ENCODE results near the gene ARMC10. TPM values are rescaled to one million over a fixed set of nuclear protein-coding genes. Genes with fewer than 3 reads are reported as not detected.
A peak's percentile ranks its signal among the peaks of the same experiment; 100 is the strongest.
"Not testable (repeated sequence)": the region's sequence is repeated elsewhere in the genome, so short reads cannot be mapped to it uniquely, and the experiment has no call there.

The ARMC10 gene
- 24.6 TPM for total RNA-seq
- 35.3 TPM for polyA plus RNA-seq
- long read RNA-seq, donor 1, partial matches to known transcripts: 0 of 3 reads
- long read RNA-seq, donor 1, other reads (novel, unspliced or antisense): 0 of 3 reads
- long read RNA-seq, donor 2: 0 reads
- long read RNA-seq, donor 3, transcript ARMC10-208 (6 exons, 2,524 nt): major isoform, 11 of 22 reads
- long read RNA-seq, donor 3, partial matches to known transcripts: 0 of 22 reads
- long read RNA-seq, donor 3, other reads (novel, unspliced or antisense): 0 of 22 reads
- long read RNA-seq, donor 4, transcript ARMC10-202 (7 exons, 2,635 nt): minor isoform, 5 of 23 reads
- long read RNA-seq, donor 4, transcript ARMC10-208 (6 exons, 2,524 nt): major isoform, 7 of 23 reads
- long read RNA-seq, donor 4, partial matches to known transcripts: 6 of 23 reads
- long read RNA-seq, donor 4, other reads (novel, unspliced or antisense): 0 of 23 reads
- long read RNA-seq, donor 5, transcript ARMC10-202 (7 exons, 2,635 nt): minor isoform, 5 of 22 reads
- long read RNA-seq, donor 5, transcript ARMC10-208 (6 exons, 2,524 nt): major isoform, 12 of 22 reads
- long read RNA-seq, donor 5, partial matches to known transcripts: 0 of 22 reads
- long read RNA-seq, donor 5, other reads (novel, unspliced or antisense): 0 of 22 reads
- long read RNA-seq, donor 6, transcript ARMC10-208 (6 exons, 2,524 nt): major isoform, 12 of 13 reads
- long read RNA-seq, donor 6, partial matches to known transcripts: 0 of 13 reads
- long read RNA-seq, donor 6, other reads (novel, unspliced or antisense): 0 of 13 reads
- long read RNA-seq, donor 7, transcript ARMC10-208 (6 exons, 2,524 nt): major isoform, 8 of 16 reads
- long read RNA-seq, donor 7, partial matches to known transcripts: 0 of 16 reads
- long read RNA-seq, donor 7, other reads (novel, unspliced or antisense): 0 of 16 reads
- long read RNA-seq, donor 8, partial matches to known transcripts: 0 of 5 reads
- long read RNA-seq, donor 8, other reads (novel, unspliced or antisense): 0 of 5 reads
- long read RNA-seq, donor 9, transcript ARMC10-209 (5 exons, 2,347 nt): minor isoform, 5 of 15 reads
- long read RNA-seq, donor 9, transcript ARMC10-208 (6 exons, 2,524 nt): major isoform, 7 of 15 reads
- long read RNA-seq, donor 9, partial matches to known transcripts: 0 of 15 reads
- long read RNA-seq, donor 9, other reads (novel, unspliced or antisense): 0 of 15 reads
- long read RNA-seq, donor 10, transcript ARMC10-208 (6 exons, 2,524 nt): major isoform, 6 of 14 reads
- long read RNA-seq, donor 10, partial matches to known transcripts: 0 of 14 reads
- long read RNA-seq, donor 10, other reads (novel, unspliced or antisense): 0 of 14 reads

DNA sequence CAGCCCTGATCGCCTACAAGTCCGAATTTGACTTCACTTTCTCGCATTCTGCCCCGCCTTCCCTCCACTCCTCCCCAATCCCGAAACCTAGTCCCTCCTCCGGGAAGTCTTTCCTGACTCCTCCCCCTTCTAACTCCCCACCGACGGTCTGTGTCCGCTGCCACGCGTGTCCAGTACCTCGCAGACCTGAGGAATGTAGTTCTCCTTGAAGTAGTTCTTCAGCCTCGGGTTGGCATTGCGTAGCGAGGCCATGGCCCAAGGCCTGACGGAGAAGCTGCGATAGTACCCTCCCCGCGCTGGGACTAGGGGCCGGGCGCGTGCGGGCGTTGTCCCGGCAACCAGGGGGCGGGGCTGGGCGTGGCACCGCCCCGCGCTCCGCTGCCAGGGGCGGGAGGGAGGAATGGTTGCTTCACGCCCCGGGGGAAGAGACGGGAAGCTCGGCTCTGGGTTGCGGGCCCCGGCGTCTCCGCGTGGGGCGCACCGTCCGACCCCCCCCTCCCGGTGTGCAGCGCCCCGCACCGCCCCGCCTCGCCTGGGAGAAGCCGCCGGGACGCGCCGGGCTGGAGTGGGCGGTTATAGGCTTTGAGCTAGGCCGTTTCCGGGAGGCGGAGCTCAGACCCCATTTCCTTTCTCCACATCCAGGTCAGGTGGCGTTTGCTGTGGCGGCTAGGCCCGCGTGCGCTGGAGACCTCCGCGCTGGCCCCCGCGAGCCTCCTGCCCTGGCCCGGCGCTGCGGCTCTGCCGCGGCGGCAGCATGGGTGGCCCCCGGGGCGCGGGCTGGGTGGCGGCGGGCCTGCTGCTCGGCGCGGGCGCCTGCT, at the start of gene ARMC10, which contains the start of gene FBXL13:
Gene ARMC10, plus strand, starts transcription at position 622 of the 818 bp plus-strand sequence. Its CDS starts 133 bp downstream, at position 755.
Gene FBXL13, minus strand, starts transcription at position 278 of the 818 bp plus-strand sequence.
- H3K27ac ChIP-seq (ENCODE audit: low read depth in 1 of 2, low read length in 1 of 2): peak within 1 kb of the TSS; percentile 80 to 91
- H3K36me3 ChIP-seq (ENCODE audit: control insufficient read depth in 2 of 2, insufficient read depth in 2 of 2, low read length in 1 of 2): no peaks in the 10 kb centered on the region
- peaks cover 10 to 23% of the 10 kb centered on the region in 2 donors for H3K4me1 ChIP-seq (ENCODE audit: control insufficient read depth in 2 of 2, insufficient read depth in 2 of 2, low read length in 2 of 2)
- no peaks in the 10 kb centered on the region for H3K27me3 ChIP-seq (ENCODE audit: control insufficient read depth in 2 of 2, insufficient read depth in 1 of 2, low read length in 1 of 2)
- H3K9me3 ChIP-seq (ENCODE audit: control insufficient read depth in 2 of 2, insufficient read depth in 1 of 2, low read length in 1 of 2): no peaks in the 10 kb centered on the region
- peak; percentile 74 to 95 (median 85) for DNase-seq (ENCODE audit: low read depth in 6 of 9, low spot score in 9 of 9)
- WGBS: 5% methylated on average over 83 of the region's 83 CpGs
- H3K4me3 ChIP-seq (ENCODE audit: low read length in 2 of 2): peak within 1 kb of the TSS; percentile 73 to 80

DNA sequence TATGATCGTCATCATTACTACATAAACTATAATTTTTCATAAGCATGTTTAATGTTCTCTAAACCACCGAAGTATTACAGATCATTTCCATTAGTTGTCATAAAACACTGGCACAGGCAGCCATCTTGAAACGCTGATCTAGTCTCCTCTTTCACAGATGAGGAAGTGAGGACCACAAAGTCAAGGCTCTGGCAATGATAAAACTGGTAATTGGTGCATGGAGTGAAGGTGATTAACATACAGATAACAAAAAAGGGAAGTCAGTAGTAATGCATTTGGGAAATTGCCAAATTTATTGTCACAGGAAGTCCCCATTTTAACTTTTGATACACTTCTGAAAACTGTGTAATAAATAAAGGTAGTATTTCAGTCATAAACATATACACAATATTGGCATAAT, 49.6 kb upstream of the ARMC10 start:
- H3K9me3 ChIP-seq (ENCODE audit: control insufficient read depth in 2 of 2, insufficient read depth in 1 of 2, low read length in 1 of 2): no peaks in the 10 kb centered on the region
- no peak overlapping the region for H3K27ac ChIP-seq (ENCODE audit: low read depth in 1 of 2, low read length in 1 of 2)
- 39% methylated on average over 3 of the region's 3 CpGs for WGBS
- no peak for DNase-seq (ENCODE audit: low read depth in 6 of 9, low spot score in 9 of 9)
- H3K36me3 ChIP-seq (ENCODE audit: control insufficient read depth in 2 of 2, insufficient read depth in 2 of 2, low read length in 1 of 2): no peaks in the 10 kb centered on the region
- no peak overlapping the region for H3K4me3 ChIP-seq (ENCODE audit: low read length in 2 of 2)
- H3K27me3 ChIP-seq (ENCODE audit: control insufficient read depth in 2 of 2, insufficient read depth in 1 of 2, low read length in 1 of 2): no peaks in the 10 kb centered on the region
- no peaks in the 10 kb centered on the region for H3K4me1 ChIP-seq (ENCODE audit: control insufficient read depth in 2 of 2, insufficient read depth in 2 of 2, low read length in 2 of 2)

DNA sequence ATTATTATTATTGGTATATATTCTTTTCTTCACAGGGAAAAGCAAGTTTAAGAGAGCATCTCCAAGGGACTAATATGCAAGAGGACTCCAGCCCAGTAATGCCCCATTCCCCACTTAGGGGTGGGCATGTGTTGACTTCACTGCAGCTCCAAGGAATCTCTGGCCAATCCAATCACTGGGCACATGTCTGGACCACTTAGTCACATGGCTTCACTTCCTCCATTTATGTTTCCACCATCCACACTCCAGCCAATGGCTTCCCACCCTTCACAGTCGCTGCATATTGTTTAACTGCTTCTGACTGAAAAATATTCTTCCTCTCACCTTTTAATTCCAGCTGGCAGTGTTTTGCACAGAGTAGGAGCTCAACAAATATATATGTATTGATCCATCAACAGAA, 43.9 kb upstream of the ARMC10 start:
- H3K9me3 ChIP-seq (ENCODE audit: control insufficient read depth in 2 of 2, insufficient read depth in 1 of 2, low read length in 1 of 2): no peaks in the 10 kb centered on the region
- 98% methylated on average over 1 of the region's 1 CpG for WGBS
- H3K27ac ChIP-seq (ENCODE audit: low read depth in 1 of 2, low read length in 1 of 2): no peak overlapping the region
- H3K36me3 ChIP-seq (ENCODE audit: control insufficient read depth in 2 of 2, insufficient read depth in 2 of 2, low read length in 1 of 2): no peaks in the 10 kb centered on the region
- no peak overlapping the region for H3K4me3 ChIP-seq (ENCODE audit: low read length in 2 of 2)
- H3K4me1 ChIP-seq (ENCODE audit: control insufficient read depth in 2 of 2, insufficient read depth in 2 of 2, low read length in 2 of 2): no peaks in the 10 kb centered on the region
- DNase-seq (ENCODE audit: low read depth in 6 of 9, low spot score in 9 of 9): no peak
- no peaks in the 10 kb centered on the region for H3K27me3 ChIP-seq (ENCODE audit: control insufficient read depth in 2 of 2, insufficient read depth in 1 of 2, low read length in 1 of 2)

DNA sequence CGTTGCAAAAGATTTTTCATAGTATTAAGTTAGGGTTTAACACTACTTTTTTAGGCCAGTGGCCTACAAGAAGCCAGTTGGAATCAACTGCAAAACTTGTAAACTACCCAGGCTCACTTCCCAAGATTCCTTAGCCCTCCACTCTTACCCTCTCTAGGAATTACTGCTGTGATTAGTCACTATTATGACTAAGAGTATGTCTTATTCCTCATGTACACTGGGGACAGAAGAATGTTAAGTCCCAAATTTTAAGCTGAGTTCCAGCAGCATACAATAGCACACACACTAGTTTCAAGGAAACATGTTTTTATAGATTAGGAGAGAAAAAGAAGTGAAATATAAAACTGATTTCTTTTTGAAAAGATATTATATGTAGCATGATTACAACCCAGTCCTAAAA, 43.2 kb upstream of the ARMC10 start:
- 94% methylated on average over 1 of the region's 1 CpG for WGBS
- Histone ChIP-seq H3K27ac (ENCODE audit: low read depth in 1 of 2, low read length in 1 of 2) (no peak overlapping the region), H3K4me1 (ENCODE audit: control insufficient read depth in 2 of 2, insufficient read depth in 2 of 2, low read length in 2 of 2) (no peaks in the 10 kb centered on the region), H3K27me3 (ENCODE audit: control insufficient read depth in 2 of 2, insufficient read depth in 1 of 2, low read length in 1 of 2) (no peaks in the 10 kb centered on the region), H3K4me3 (ENCODE audit: low read length in 2 of 2) (no peak overlapping the region), H3K9me3 (ENCODE audit: control insufficient read depth in 2 of 2, insufficient read depth in 1 of 2, low read length in 1 of 2) (no peaks in the 10 kb centered on the region), H3K36me3 (ENCODE audit: control insufficient read depth in 2 of 2, insufficient read depth in 2 of 2, low read length in 1 of 2) (no peaks in the 10 kb centered on the region)
- DNase-seq (ENCODE audit: low read depth in 6 of 9, low spot score in 9 of 9): no peak

DNA sequence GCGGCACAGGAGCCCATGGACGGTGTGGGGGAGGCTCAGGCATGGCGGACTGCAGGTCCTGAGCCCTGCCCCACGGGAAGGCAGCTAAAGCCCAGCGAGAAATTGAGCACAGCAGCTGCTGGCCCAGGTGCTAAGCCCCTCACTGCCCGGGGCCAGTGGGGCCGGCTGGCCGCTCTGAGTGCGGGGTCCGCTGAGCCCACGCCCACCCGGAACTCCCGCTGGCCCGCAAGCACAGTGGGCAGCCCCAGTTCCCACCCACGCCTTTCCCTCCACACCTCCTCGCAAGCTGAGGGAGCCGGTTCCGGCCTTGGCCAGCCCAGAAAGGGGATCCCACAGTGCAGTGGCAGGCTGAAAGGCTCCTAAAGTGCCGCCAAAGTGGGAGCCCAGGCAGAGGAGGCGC, 40.6 kb upstream of the ARMC10 start:
- H3K27me3 ChIP-seq (ENCODE audit: control insufficient read depth in 2 of 2, insufficient read depth in 1 of 2, low read length in 1 of 2); H3K36me3 ChIP-seq (ENCODE audit: control insufficient read depth in 2 of 2, insufficient read depth in 2 of 2, low read length in 1 of 2); H3K9me3 ChIP-seq (ENCODE audit: control insufficient read depth in 2 of 2, insufficient read depth in 1 of 2, low read length in 1 of 2); H3K27ac ChIP-seq (ENCODE audit: low read depth in 1 of 2, low read length in 1 of 2); H3K4me1 ChIP-seq (ENCODE audit: control insufficient read depth in 2 of 2, insufficient read depth in 2 of 2, low read length in 2 of 2); H3K4me3 ChIP-seq (ENCODE audit: low read length in 2 of 2); DNase-seq (ENCODE audit: low read depth in 6 of 9, low spot score in 9 of 9): not testable (repeated sequence)
- WGBS: 90% methylated on average over 20 of the region's 20 CpGs

DNA sequence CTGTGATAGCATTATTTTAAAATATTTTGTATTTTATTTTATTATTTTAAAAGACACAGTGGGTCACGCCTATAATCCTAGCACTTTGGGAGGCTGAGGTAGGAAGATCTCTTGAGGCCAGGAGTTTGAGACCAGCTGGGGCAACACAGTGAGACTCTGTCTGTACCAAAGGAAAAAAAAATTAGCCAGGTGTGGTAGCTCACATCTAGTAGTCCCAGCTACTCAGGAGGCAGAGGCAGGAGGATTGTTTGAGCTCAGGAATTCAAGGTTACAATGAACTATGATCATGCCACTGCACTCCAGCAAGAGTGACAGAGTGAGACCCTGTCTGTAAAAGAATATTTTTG, 37.5 kb upstream of the ARMC10 start:
- H3K36me3 ChIP-seq (ENCODE audit: control insufficient read depth in 2 of 2, insufficient read depth in 2 of 2, low read length in 1 of 2): no peaks in the 10 kb centered on the region
- no peak overlapping the region for H3K27ac ChIP-seq (ENCODE audit: low read depth in 1 of 2, low read length in 1 of 2)
- DNase-seq (ENCODE audit: low read depth in 6 of 9, low spot score in 9 of 9): no peak
- 100% methylated on average over 1 of the region's 1 CpG for WGBS
- H3K9me3 ChIP-seq (ENCODE audit: control insufficient read depth in 2 of 2, insufficient read depth in 1 of 2, low read length in 1 of 2): no peaks in the 10 kb centered on the region
- peaks cover 0 to 2% of the 10 kb centered on the region in 2 donors for H3K4me1 ChIP-seq (ENCODE audit: control insufficient read depth in 2 of 2, insufficient read depth in 2 of 2, low read length in 2 of 2)
- no peak overlapping the region for H3K4me3 ChIP-seq (ENCODE audit: low read length in 2 of 2)
- no peaks in the 10 kb centered on the region for H3K27me3 ChIP-seq (ENCODE audit: control insufficient read depth in 2 of 2, insufficient read depth in 1 of 2, low read length in 1 of 2)

DNA sequence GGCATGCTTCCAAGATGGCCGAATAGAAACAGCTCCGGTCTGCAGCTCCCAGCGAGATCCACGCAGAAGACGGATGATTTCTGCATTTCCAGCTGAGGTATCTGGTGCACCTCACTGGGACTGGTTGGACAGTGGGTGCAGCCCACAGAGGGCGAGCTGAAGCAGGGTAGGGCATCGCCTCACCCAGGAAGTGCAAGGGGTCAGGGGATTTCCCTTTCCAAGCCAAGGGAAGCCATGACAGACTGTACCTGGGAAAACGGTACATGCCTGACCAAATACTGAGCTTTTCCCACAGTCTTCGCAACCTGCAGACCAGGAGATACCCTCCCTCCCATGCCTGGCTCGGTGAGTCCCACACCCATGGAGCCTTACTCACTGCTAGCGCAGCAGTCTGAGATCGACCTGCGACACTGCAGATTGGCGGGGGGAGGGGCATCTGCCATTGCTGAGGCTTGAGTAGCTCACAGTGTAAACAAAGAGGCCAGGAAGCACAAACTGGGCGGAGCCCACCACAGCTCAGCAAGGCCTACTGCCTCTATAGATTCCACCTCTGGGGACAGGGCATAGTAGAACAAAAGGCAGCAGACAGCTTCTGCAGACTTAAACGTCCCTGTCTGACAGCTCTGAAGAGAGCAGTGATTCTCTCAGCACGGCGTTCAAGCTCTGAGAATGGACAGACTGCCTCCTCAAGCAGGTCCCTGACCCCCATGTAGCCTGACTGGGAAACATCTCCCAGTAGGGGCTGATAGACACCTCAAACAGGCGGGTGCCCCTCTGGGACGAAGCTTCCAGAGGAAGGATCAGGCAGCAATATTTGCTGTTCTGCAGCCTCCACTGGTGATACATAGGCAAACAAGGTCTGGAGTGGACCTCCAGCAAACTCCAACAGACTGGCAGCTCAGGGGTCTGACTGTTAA, 36.9 kb upstream of the ARMC10 start:
- WGBS: 94% methylated on average over 20 of the region's 20 CpGs
- not testable (repeated sequence) for H3K9me3 ChIP-seq (ENCODE audit: control insufficient read depth in 2 of 2, insufficient read depth in 1 of 2, low read length in 1 of 2); H3K36me3 ChIP-seq (ENCODE audit: control insufficient read depth in 2 of 2, insufficient read depth in 2 of 2, low read length in 1 of 2); H3K27me3 ChIP-seq (ENCODE audit: control insufficient read depth in 2 of 2, insufficient read depth in 1 of 2, low read length in 1 of 2); H3K4me3 ChIP-seq (ENCODE audit: low read length in 2 of 2); H3K27ac ChIP-seq (ENCODE audit: low read depth in 1 of 2, low read length in 1 of 2); H3K4me1 ChIP-seq (ENCODE audit: control insufficient read depth in 2 of 2, insufficient read depth in 2 of 2, low read length in 2 of 2)
- DNase-seq (ENCODE audit: low read depth in 6 of 9, low spot score in 9 of 9): peak in 1 of 9 donors; percentile 5

Measured in thymus (tissue), 14 donors.